Esophagus muscularis mucosa (tissue), 4 donors: Measurements from ENCODE around the gene RPS3. TPM values are rescaled to one million over a fixed set of nuclear protein-coding genes. Genes with fewer than 3 reads are reported as not detected.

ENCODE experiments used
- DNase-seq: peaks from one replicate; pipeline ENCODE4 v3.0.0-alpha.2; 2017; ENCODE audit errors: extremely low spot score
- H3K27ac ChIP-seq, 4 donors: fragments of 200-600 bp; sonication (generic); replicated peaks in 1 of 4; 1 replicate in 3 of 4; 2 replicates in 1 of 4; pipeline ENCODE4 v1.5.1; 2016 to 2019; ENCODE audit warnings: mild to moderate bottlenecking in 1 of 4
- H3K27me3 ChIP-seq, 4 donors: fragments of 200-600 bp; sonication (generic); one replicate each; pipeline versions ENCODE4 v1.5.1 to v1.6.0; 2016 to 2019
- H3K36me3 ChIP-seq, 4 donors: fragments of 200-600 bp; sonication (generic); one replicate each; pipeline ENCODE4 v1.5.1; 2016 to 2019
- H3K4me1 ChIP-seq, 4 donors: fragments of 200-600 bp; sonication (generic); one replicate each; pipeline ENCODE4 v1.5.1; 2016 to 2019
- H3K4me3 ChIP-seq, 4 donors: fragments of 200-600 bp; sonication (generic); 1 replicate in 2 of 4; 2 replicates in 2 of 4; pipeline ENCODE4 v1.5.1; 2016 to 2019; ENCODE audit warnings: mild to moderate bottlenecking in 4 of 4, moderate library complexity in 1 of 4
- H3K9me3 ChIP-seq, 4 donors: fragments of 200-600 bp; sonication (generic); 1 replicate in 3 of 4; 2 replicates in 1 of 4; pipeline ENCODE4 v1.5.1; 2016 to 2019
- EP300 ChIP-seq: sonication (generic); formaldehyde crosslinking; IDR thresholded peaks from one replicate; pipeline ENCODE4 v1.6.1; 2017; ENCODE audit warnings: antibody characterized with exemption
- POLR2A ChIP-seq: fragments of 450-650 bp; IDR thresholded peaks from one replicate; pipeline ENCODE4 v1.6.1; 2017; ENCODE audit warnings: antibody characterized with exemption, moderate library complexity, mild to moderate bottlenecking, low read depth
- POLR2AphosphoS5 ChIP-seq, 2 donors: sonication (generic); formaldehyde crosslinking; IDR thresholded peaks; one replicate each; pipeline ENCODE4 v1.6.1; 2017; ENCODE audit warnings: antibody characterized with exemption in 2 of 2
- WGBS: methylation state at CpG from one replicate; pipeline ENCODE4 v1.1.5; 2018; 5-methylcytosine and 5-hydroxymethylcytosine counted together
- intact Hi-C: fragments of 100-400 bp; cut with DNase I; formaldehyde crosslinking; loops from one replicate; pipeline ENCODE4 v1.15.1; 2023
- total RNA-seq, 4 donors: library from RNA; depleted of rRNA; stranded (reverse); fragments of >200 nt; gene quantifications; one replicate each; pipeline versions ENCODE4 v1.1.0 to v1.2.1, GENCODE V29; 2016
- TF ChIP-seq, protein P1 (sequence below), 3 experiments: fragments of 200-600 bp in 2 of 3; fragments of 450-650 bp in 1 of 3; sonication (generic) in 2 of 3; IDR thresholded peaks; one replicate each; pipeline ENCODE4 v1.5.1; 2017 to 2019; ENCODE audit warnings: antibody characterized with exemption in 3 of 3, mild to moderate bottlenecking in 2 of 3, moderate library complexity in 1 of 3

RPS3 gene
- total RNA-seq, 4 donors from 2014 or later: 879 to 1,878 (median 1,387) TPM

DNA sequence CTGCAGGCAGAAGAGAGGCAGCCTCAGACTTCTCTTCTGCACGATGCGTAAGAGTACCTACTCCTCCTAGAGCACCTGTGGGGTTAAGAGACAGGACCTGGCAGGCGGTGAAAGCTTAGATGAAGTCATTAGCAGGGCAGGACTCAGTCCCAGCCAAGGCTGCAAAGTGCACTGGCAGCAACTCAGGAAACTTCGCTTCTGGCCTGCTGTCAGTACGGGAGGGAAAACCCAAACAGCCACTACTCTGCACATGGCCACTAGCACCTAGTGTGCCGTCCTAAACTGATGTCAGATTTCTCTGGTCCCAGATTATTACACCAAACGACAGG, 42.5 kb downstream of the RPS3 start:
- Histone ChIP-seq H3K27ac (no peak overlapping the region), H3K36me3 (peaks cover 0 to 10% (median under 1%) of the 10 kb centered on the region in 4 donors), H3K27me3 (no peaks in the 10 kb centered on the region), H3K9me3 (no peaks in the 10 kb centered on the region), H3K4me3 (no peak overlapping the region), H3K4me1 (peaks cover 0 to 13% (median 6%) of the 10 kb centered on the region in 4 donors)
- intact Hi-C loops: loop anchor here (5.0 kb wide), 1 partner anchor 49 kb away; no protein-coding TSS in a partner anchor
- no peak for DNase-seq
- 44% methylated on average over 4 of the region's 7 CpGs for WGBS
- TF ChIP-seq POLR2A: no peak
- TF ChIP-seq, protein P1, sequence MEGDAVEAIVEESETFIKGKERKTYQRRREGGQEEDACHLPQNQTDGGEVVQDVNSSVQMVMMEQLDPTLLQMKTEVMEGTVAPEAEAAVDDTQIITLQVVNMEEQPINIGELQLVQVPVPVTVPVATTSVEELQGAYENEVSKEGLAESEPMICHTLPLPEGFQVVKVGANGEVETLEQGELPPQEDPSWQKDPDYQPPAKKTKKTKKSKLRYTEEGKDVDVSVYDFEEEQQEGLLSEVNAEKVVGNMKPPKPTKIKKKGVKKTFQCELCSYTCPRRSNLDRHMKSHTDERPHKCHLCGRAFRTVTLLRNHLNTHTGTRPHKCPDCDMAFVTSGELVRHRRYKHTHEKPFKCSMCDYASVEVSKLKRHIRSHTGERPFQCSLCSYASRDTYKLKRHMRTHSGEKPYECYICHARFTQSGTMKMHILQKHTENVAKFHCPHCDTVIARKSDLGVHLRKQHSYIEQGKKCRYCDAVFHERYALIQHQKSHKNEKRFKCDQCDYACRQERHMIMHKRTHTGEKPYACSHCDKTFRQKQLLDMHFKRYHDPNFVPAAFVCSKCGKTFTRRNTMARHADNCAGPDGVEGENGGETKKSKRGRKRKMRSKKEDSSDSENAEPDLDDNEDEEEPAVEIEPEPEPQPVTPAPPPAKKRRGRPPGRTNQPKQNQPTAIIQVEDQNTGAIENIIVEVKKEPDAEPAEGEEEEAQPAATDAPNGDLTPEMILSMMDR (IDR thresholded peaks at IDR 0.05): no peak
- no peak for TF ChIP-seq POLR2AphosphoS5 (IDR thresholded peaks at IDR 0.05)
- TF ChIP-seq EP300: no peak

DNA sequence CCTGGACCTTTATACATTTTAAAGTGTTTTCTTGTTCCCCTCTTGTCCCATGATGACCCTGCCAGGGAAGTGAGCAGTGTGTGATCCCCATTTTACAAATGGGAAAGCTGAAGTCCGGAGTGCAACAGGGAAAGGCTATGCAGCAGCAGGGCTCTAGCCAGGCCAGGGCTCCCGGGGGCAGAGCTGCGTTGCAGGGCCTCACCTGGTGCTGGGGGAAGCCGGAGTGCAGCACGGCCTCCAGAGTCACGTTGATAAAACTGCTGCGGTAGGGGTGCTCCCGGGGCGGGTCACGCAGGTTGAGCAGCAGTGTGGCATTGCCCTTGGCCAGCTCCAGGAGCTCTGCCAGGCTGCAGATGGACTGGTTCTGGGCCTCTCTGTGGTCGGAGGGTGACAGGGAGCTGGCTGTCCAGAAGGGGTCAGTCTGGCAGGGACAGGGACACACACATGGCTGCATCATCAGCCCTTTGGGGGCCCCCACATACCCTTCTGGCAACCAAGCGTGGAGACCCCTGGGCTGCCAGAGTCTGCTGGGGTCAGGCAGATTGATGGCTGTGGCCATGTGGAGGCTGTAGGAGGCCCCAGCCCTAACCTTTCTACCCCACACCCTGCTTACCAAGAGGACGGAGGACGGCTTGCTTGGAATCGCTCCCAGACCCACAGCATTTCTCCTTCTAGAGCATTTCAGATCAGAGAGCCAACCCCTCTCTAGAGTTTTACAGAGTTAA, 43.0 kb downstream of the RPS3 start:
- H3K4me3 ChIP-seq: no peak overlapping the region
- H3K9me3 ChIP-seq: no peaks in the 10 kb centered on the region
- H3K27me3 ChIP-seq: no peaks in the 10 kb centered on the region
- peaks cover 0 to 13% (median 6%) of the 10 kb centered on the region in 4 donors for H3K4me1 ChIP-seq
- DNase-seq: no peak
- intact Hi-C loops: loop anchor here (5.0 kb wide), 1 partner anchor 50 kb away; no protein-coding TSS in a partner anchor
- 77% methylated on average over 10 of the region's 15 CpGs for WGBS
- H3K27ac ChIP-seq: no peak overlapping the region
- TF ChIP-seq, protein P1 (IDR thresholded peaks at IDR 0.05): no peak
- TF ChIP-seq POLR2AphosphoS5 (IDR thresholded peaks at IDR 0.05): no peak
- no peak for TF ChIP-seq POLR2A
- TF ChIP-seq EP300: no peak
- peaks cover 0 to 10% (median 0%) of the 10 kb centered on the region in 4 donors for H3K36me3 ChIP-seq

DNA sequence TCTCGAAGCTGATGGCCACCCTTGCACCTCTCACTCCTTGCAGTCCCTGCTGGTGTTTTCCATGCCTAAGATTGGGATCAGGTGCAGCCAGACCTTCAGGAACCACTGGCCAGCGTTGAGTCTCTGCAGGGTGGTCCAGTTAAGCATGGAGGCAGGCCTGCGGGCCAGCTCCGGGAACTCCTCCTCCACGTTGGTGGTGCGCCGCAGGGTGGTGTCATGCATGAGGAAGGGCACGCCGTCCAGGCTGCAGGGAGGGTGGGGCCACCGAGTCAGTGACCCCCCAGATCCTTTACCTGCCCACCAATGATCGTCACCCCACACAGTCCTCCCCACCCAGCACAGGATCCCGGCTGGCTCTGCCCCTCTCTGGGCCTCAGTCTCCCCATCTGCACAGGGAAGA, 43.7 kb downstream of the RPS3 start:
- Histone ChIP-seq H3K9me3 (no peaks in the 10 kb centered on the region), H3K36me3 (peaks cover 0 to 10% (median 0%) of the 10 kb centered on the region in 4 donors), H3K4me1 (peaks cover 0 to 13% (median 6%) of the 10 kb centered on the region in 4 donors), H3K4me3 (no peak overlapping the region), H3K27me3 (no peaks in the 10 kb centered on the region), H3K27ac (no peak overlapping the region)
- no peak for TF ChIP-seq POLR2AphosphoS5 (IDR thresholded peaks at IDR 0.05)
- no peak for TF ChIP-seq EP300
- no peak for TF ChIP-seq POLR2A
- TF ChIP-seq, protein P1 (IDR thresholded peaks at IDR 0.05): no peak
- intact Hi-C loops: loop anchor here (5.0 kb wide), 1 partner anchor 51 kb away; no protein-coding TSS in a partner anchor
- 100% methylated on average over 1 of the region's 12 CpGs for WGBS
- no peak for DNase-seq

DNA sequence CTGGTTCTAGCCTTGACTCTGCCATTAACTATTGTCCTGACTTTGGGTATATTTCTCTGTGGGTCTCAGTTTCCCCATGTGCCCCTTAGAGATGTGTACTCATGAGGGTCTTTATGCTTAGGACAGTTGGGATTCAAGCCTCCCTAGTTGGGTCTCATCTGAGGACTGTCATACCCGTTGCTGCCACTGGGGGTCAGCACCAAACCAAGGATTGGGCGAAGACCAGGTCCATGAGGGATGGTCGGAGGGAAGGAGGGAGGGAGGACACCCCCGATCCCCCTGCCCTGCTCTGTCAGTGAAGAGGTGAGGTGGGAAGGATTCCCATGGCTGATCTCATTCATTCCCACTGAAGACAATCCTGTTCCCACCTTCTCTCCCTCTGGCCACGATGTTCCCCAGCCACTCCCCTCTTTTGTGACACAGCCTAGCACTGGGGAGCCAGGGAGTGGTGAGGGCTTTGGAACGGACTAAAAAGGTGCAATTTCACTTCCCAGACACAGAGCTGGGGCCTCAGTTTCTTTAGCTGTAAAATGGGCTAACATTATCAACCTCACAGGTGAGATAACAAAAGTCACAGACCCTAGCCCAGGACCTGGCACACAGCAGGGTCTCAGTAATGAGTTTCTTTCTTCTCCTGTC, 46.1 kb downstream of the RPS3 start:
- H3K4me1 ChIP-seq: peaks cover 0 to 13% (median 6%) of the 10 kb centered on the region in 4 donors
- DNase-seq: peak; percentile 94
- no peaks in the 10 kb centered on the region for H3K27me3 ChIP-seq
- 6% methylated on average over 6 of the region's 6 CpGs for WGBS
- intact Hi-C loops: loop anchor here (1.0 kb wide), 1 partner anchor 86 kb away; no protein-coding TSS in a partner anchor
- H3K27ac ChIP-seq: no peak overlapping the region
- H3K9me3 ChIP-seq: no peaks in the 10 kb centered on the region
- TF ChIP-seq POLR2A: no peak
- TF ChIP-seq POLR2AphosphoS5 (IDR thresholded peaks at IDR 0.05): peak in 1 of 2 donors; percentile 45
- TF ChIP-seq, protein P1 (IDR thresholded peaks at IDR 0.05): peak; percentile 94 to 97 (median 96)
- no peak for TF ChIP-seq EP300
- no peak overlapping the region for H3K4me3 ChIP-seq
- H3K36me3 ChIP-seq: peaks cover 0 to 10% (median 0%) of the 10 kb centered on the region in 4 donors
